Gastrocnemius medialis (tissue), 4 donors: Measurements from ENCODE around the gene TMEM126B.

Experiments
- CTCF ChIP-seq, 5 experiments: fragments of 450-650 bp in 3 of 5; fragments of 200-600 bp in 2 of 5; sonication (generic) in 2 of 5; IDR thresholded peaks in 4 of 5; conservative IDR thresholded peaks in 1 of 5; 1 replicate in 4 of 5; 2 replicates in 1 of 5; pipeline ENCODE4 v1.5.1; 2016 to 2019; ENCODE audit warnings: antibody characterized with exemption in 5 of 5, mild to moderate bottlenecking in 3 of 5, moderate library complexity in 3 of 5
- POLR2A ChIP-seq, 2 donors: fragments of 450-650 bp; IDR thresholded peaks; one replicate each; pipeline ENCODE4 v1.6.1; 2017; ENCODE audit warnings: antibody characterized with exemption in 2 of 2, mild to moderate bottlenecking in 2 of 2, moderate library complexity in 2 of 2

DNA sequence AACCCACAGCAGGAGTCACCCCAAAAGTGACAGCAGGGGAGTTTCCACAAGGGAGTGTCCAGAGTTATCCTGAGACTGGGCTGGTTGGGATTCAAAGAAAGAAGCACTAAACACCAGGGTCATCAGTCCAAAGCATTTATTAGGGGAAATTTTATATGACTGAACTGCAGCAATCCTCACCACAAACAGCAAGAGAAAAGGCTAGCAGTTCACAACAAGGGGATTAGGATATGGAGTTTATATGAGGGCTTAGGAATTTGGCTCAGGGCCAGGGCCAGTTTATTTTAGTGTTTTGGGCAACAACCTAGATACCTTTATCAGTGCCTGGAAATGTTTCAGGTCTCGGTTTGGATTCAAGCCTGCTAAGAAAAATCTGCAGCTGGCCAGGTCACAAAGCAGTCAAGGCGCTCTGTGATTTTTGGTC lies 14.8 kb downstream of the TMEM126B start:
- TF ChIP-seq CTCF (IDR thresholded peaks at IDR 0.05 in 4 of 5, conservative IDR thresholded peaks at IDR 0.05 in 1 of 5), result no peak
- no peak for TF ChIP-seq POLR2A (IDR thresholded peaks at IDR 0.05)
